ENCODE results near the gene FYB1.

Gene FYB1, protein sequence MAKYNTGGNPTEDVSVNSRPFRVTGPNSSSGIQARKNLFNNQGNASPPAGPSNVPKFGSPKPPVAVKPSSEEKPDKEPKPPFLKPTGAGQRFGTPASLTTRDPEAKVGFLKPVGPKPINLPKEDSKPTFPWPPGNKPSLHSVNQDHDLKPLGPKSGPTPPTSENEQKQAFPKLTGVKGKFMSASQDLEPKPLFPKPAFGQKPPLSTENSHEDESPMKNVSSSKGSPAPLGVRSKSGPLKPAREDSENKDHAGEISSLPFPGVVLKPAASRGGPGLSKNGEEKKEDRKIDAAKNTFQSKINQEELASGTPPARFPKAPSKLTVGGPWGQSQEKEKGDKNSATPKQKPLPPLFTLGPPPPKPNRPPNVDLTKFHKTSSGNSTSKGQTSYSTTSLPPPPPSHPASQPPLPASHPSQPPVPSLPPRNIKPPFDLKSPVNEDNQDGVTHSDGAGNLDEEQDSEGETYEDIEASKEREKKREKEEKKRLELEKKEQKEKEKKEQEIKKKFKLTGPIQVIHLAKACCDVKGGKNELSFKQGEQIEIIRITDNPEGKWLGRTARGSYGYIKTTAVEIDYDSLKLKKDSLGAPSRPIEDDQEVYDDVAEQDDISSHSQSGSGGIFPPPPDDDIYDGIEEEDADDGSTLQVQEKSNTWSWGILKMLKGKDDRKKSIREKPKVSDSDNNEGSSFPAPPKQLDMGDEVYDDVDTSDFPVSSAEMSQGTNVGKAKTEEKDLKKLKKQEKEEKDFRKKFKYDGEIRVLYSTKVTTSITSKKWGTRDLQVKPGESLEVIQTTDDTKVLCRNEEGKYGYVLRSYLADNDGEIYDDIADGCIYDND

DNA sequence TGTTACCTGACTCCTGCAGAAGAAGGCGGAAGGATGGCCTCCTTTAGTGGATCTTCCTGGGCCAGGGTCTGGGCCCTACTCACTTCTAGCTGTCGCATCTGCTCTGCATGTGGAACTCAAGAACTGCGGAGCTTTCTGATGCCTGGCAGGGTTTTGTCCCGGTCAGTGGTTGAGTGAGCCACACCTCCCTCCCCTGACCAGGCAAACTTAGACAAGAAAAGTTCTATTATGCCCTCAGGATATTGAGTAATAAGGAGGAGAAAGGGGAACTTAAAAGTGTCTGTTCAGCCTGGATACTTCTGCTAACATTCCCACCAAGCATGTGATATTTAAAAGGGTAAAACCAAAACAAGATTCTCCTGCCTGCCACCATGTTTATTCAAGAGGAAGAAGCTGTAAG, at the start of gene FYB1:
TSS of gene FYB1 (minus strand) at position 127 of the 400 bp plus-strand sequence. CDS start 16,603 bp downstream, outside the sequence.
- FAIRE-seq (no peak), DNase-seq (ENCODE audit: insufficient read length, low spot score) (no peak)
- no peak for TF ChIP-seq POLR2A (IDR thresholded peaks at IDR 0.05; ENCODE audit: low read depth, low read length)

DNA sequence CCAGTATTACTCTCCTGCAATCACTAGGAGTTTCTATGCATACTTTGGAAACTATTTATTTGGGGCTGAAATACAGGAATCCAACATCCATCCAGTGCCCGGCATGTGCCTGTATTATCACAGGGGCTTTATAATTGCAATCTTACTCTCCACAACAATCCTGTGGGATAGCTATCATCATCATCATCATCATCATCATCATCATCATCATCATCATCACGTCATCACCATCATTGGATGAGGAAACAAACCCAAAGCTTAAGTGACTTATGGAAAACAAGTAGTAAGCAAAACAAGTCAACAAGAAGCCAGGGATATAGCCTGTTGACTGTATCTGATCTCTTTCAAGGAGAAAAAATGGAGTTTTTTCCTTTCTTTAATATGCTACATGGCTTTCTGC, 47.8 kb upstream of the FYB1 start:
- DNase-seq (ENCODE audit: insufficient read length, low spot score) (no peak), FAIRE-seq (no peak)
- TF ChIP-seq POLR2A (IDR thresholded peaks at IDR 0.05; ENCODE audit: low read depth, low read length), result no peak

DNA sequence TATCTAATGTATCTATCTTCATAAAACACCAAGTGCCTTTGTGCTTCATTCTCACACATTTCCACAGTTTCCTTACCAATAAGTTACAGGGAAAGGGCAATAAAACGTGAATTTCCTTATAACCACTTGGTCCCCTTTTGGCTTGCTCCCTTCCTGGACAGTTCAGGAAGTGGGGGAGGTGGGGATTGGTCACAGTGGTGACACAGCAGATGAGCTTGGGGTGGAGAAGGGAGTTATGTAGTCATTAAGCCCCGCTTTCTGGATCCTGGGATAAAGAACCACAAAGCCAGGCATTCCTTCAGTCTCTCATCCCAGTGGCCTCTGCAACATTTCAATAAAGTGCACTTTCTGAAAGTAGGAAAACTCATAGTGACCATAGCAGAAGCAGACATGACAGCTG, 47.1 kb upstream of the FYB1 start:
- FAIRE-seq, result peak; percentile 70
- TF ChIP-seq POLR2A (IDR thresholded peaks at IDR 0.05; ENCODE audit: low read depth, low read length), result no peak
- peak; percentile 26 for DNase-seq (ENCODE audit: insufficient read length, low spot score)

DNA sequence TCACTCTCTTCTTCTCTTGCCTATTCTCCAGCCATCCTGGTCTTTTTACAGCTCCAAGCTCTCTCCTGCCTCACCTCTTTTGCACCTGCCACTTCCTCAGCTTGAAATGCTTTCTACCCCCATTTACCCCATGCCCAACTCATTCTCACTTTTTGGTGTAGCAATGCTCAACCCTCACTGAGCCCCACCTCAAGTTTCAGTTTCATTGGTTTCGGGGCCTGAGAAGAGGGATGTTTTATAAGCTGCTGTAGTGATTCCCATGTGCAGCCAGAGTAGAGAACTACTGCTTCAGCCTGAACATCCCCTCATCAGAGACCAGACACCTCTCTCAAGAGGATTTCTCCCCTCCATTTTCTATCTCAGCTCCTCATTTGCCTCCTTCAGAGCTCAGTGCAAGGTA, 45.2 kb upstream of the FYB1 start:
- DNase-seq (ENCODE audit: insufficient read length, low spot score) (no peak), FAIRE-seq (no peak)
- TF ChIP-seq POLR2A (IDR thresholded peaks at IDR 0.05; ENCODE audit: low read depth, low read length), result no peak

DNA sequence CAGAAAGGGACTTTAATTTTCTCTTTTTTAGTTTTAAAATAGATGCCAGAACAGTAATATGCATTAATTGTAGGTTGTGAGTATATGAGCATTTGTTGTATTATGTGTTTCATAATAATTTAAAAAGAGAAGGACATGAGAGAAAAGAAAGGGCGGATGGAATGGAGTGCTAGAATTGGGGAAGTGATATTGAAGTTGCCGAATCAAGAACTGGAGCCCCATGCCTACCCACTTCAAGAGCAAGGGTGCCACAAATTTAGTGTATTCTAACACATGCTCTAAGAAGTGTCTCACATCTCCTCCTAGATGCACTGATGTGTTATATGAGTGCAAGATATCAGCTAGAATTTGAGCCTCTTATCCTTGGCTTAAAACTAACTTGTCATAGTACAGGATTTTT, 43.6 kb upstream of the FYB1 start:
- FAIRE-seq (no peak), DNase-seq (ENCODE audit: insufficient read length, low spot score) (no peak)
- TF ChIP-seq POLR2A (IDR thresholded peaks at IDR 0.05; ENCODE audit: low read depth, low read length), result no peak

DNA sequence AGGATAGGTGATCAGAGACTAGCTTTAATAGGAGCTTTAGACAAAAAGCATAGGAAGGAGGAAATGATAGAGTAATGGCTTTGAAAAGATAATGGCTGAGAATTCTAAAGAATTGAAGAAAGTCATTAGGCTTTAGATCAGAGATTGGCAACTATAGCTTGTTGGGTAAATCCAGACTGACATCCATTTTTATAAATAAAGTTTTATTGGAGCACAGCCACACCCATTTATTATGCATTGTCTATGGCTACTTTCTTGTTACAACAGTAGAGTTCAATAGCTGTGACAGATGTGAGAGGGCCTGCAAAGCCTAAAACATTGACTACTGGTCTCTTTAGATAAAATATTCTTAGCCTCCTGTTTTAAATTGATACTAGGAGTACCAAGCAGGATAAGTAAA, 40.7 kb upstream of the FYB1 start:
- no peak for DNase-seq (ENCODE audit: insufficient read length, low spot score)
- FAIRE-seq, result no peak
- TF ChIP-seq POLR2A (IDR thresholded peaks at IDR 0.05; ENCODE audit: low read depth, low read length), result no peak

DNA sequence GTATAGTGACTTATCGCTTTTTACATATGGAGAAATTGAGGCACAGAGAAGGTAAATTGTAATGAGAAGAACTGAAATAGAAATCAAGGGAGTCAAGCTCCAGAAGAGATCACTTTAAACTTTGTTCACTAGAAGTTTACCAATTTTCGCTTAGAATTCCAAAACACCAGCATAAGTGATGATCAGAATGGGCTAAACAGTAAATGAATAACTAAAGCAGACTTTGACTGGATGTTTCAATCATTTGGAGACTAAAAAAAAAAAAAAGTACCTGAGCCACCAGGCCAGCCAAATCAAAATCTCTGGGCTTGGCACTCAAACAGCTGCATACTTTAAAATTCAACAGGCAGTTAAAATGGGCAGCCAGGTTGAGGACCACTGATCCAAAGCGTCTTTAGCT, 38.2 kb upstream of the FYB1 start:
- TF ChIP-seq POLR2A (IDR thresholded peaks at IDR 0.05; ENCODE audit: low read depth, low read length), result no peak
- peak; percentile 67 for FAIRE-seq
- no peak for DNase-seq (ENCODE audit: insufficient read length, low spot score)

DNA sequence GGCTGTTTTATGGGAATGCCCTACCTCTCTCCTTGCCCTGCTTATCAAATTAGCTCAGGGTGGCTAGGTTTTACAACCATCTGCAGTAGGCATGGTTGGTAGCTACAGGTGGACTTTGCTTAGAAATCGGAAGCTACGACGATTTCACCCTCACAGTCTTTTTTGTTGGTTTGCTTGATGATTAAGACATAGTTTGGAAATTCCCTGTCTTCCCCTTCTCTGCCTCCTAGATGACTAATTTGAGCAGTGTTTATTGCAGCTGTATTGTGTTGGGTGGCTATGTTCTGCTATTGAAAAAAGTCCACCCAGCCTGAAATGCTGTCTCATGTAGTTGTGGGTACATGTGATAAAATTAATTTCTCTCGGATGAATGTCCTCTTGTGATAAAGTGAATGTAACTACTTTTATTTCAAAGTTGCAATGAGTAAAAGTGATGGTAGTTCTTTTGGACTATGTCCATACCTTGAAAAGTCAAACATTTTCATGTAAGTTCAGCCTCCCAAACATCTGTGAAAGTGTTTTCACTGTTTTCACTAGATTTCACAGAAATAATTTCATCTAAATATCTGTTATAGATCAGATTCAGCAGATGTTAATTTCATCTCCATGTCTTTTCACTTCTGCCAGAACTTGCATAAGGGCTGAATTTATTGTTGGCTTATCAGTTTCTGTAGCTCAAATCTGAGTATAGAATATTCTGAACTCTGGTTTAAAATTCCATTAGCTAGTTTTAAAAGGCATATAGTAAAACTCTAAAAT, 37.3 kb upstream of the FYB1 start:
- no peak for TF ChIP-seq POLR2A (IDR thresholded peaks at IDR 0.05; ENCODE audit: low read depth, low read length)
- peak; percentile 48 for DNase-seq (ENCODE audit: insufficient read length, low spot score)

DNA sequence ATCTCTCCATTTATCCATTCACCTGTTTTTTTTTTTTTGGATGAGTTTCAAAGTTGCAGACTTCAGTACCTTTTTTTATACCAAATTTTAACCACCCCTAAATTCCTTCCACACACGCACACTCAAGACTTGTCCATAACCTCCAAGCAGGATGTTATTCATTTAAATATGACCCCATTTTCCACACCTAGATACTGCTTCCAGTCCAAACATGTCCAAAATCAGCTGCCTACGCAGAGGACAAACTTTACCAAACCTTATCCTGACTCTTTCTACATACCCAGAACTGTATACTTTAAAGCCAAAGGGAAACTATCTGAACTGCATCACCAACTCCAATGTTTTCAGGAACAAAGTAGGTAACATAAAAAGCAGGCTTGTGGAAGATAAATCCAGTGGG, 36.0 kb upstream of the FYB1 start:
- FAIRE-seq (peak; percentile 78), DNase-seq (ENCODE audit: insufficient read length, low spot score) (no peak)
- no peak for TF ChIP-seq POLR2A (IDR thresholded peaks at IDR 0.05; ENCODE audit: low read depth, low read length)

More for the DNA sequence above, 37.3 kb upstream of the FYB1 start:
- peak; percentile 100 for FAIRE-seq

DNA sequence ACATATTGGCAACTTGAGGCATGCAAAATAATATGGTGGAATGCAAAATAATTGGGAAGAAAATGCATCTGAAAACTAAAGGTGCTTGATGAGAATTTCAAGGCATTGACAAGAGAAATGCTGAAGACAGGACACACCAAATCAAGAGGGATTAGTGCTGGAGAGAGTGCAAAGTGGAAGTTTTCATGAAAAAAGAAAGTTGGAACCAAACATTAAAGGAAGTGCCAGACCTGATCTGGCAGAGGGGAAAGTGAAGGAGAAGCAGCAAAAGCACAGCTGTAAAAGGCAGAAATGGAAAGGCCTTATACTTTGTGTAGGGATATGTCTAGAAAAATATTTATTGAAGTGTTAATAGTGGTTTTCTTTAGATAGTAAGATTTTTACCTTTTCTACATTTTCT, 35.3 kb upstream of the FYB1 start:
- no peak for TF ChIP-seq POLR2A (IDR thresholded peaks at IDR 0.05; ENCODE audit: low read depth, low read length)
- FAIRE-seq (peak; percentile 66), DNase-seq (ENCODE audit: insufficient read length, low spot score) (no peak)

DNA sequence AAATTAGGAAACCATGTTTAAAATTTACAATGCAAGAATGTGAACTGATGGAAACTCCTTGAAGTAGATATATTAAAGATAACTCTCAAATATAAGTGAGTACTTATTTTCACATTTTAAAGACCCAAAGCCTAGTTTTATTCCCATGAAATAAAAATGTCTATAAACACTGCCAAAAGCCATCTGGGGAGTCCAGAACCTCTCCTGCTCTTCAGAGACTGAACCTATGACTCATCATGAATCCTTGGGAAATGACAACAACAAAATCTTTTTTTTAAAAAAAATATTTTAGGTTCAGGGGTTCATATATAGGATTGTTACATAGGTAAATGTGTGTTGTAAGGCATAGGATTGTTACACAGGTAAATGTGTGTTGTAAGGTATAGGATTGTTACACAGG, 33.8 kb upstream of the FYB1 start:
- no peak for TF ChIP-seq POLR2A (IDR thresholded peaks at IDR 0.05; ENCODE audit: low read depth, low read length)
- DNase-seq (ENCODE audit: insufficient read length, low spot score) (no peak), FAIRE-seq (no peak)

DNA sequence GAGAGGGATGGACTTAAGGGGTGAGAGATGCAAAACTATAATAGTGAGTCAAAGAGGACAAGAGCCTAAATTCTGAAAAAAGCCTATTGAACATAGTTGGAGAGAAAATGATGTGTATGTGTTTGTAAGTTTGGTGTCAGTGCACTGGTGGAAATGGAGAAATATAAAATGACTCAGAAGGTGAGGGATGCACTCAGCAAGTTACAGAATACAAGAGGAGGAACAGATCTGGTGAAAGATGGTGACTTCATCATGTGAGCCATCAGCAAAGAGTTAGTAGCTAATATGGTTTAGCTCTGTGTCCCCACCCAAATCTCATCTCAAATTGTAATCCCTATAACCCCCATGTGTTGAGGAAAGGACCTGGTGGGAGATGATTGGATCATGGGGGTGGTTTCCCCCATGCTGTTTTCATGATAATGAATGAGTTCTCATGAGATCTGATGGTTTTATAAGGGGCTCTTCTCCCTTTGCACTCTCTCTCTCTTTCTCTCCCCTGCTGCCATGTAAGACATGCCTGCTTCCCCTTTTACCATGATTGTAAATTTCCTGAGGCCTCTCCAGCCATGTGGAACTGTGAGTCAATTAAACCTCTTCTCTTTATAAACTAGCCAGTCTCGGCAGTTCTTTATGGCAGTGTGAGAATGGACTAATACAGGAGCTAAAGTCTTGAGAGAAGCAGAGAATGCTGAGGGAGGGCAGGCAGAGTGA, 30.4 kb upstream of the FYB1 start:
- FAIRE-seq (no peak), DNase-seq (ENCODE audit: insufficient read length, low spot score) (no peak)
- TF ChIP-seq POLR2A (IDR thresholded peaks at IDR 0.05; ENCODE audit: low read depth, low read length), result no peak

DNA sequence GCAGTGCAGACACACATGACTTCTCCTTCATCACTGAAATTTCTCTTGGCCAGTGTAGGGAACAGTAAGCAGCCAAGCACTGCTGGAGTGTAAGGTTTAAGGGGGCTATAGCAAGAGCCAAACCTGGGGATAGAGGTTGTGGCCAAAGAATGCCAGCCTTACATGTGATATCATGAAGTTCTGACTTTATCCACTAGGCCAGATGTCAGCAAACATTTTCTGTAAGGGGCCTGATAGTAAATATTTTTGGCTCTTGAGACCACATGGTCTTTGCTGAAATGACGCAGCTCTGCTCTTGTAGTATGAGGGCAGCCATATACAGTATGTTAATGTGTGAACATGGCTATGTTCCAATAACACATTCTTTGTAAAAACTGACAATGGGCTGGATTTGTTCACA, 29.7 kb upstream of the FYB1 start:
- DNase-seq (ENCODE audit: insufficient read length, low spot score) (no peak), FAIRE-seq (no peak)
- TF ChIP-seq POLR2A (IDR thresholded peaks at IDR 0.05; ENCODE audit: low read depth, low read length), result no peak

All from H54 (cell line).